Brain microvascular endothelial cell (primary cell): ENCODE results near the gene C14orf180.

Experiments used
- DNase-seq: peaks from one replicate; pipeline ENCODE4 v3.0.0-alpha.2; 2020
- H3K27ac ChIP-seq: fragments of 250-450 bp; sonication (Bioruptor Pico); 2 replicates; pipeline ENCODE4 v1.5.1; 2020; ENCODE audit warnings: mild to moderate bottlenecking, moderate library complexity
- H3K27me3 ChIP-seq: fragments of 250-450 bp; sonication (Bioruptor Pico); replicated peaks from 2 replicates; pipeline ENCODE4 v1.5.1; 2020; ENCODE audit warnings: mild to moderate bottlenecking
- H3K36me3 ChIP-seq: fragments of 250-450 bp; sonication (Bioruptor Pico); replicated peaks from 2 replicates; pipeline ENCODE4 v1.5.1; 2020; ENCODE audit warnings: mild to moderate bottlenecking
- H3K4me3 ChIP-seq: 2 replicates; pipeline ENCODE4 v1.5.1; 2011; ENCODE audit warnings: low read depth, mild to moderate bottlenecking, control low read depth, low read length, moderate library complexity
- CTCF ChIP-seq: IDR thresholded peaks from 2 replicates; pipeline ENCODE4 v1.5.1; 2011; ENCODE audit warnings: low read depth, mild to moderate bottlenecking, moderate library complexity, low read length, control low read depth, inconsistent platforms; ENCODE audit errors: missing control alignments
- in situ Hi-C: cut with HindIII; loops from 2 replicates; pipeline ENCODE4 v1.10.0; 2017; ENCODE audit warnings: low sequenced_read_pairs, low pct_ligation_motif_present

The C14orf180 gene

GRCh38 chr14:104582005-104582404 is 2.4 kb downstream of the C14orf180 start:
- no peaks in the 10 kb centered on the region for H3K27me3 ChIP-seq
- TF ChIP-seq CTCF, result no peak
- in situ Hi-C loops, result no loop called here
- H3K36me3 ChIP-seq, result no peaks in the 10 kb centered on the region
- H3K4me3 ChIP-seq, result no peak overlapping the region
- no peak overlapping the region for H3K27ac ChIP-seq
- DNase-seq, result no peak

- no peak for TF ChIP-seq CTCF
- in situ Hi-C loops, result no loop called here
- Histone ChIP-seq H3K27me3 (no peaks in the 10 kb centered on the region), H3K4me3 (no peak overlapping the region), H3K27ac (no peak overlapping the region), H3K36me3 (no peaks in the 10 kb centered on the region)
- no peak for DNase-seq
Observed at GRCh38 chr14:104582662-104583061, 3.1 kb downstream of the C14orf180 start.

GRCh38 chr14:104583424-104584306 is 4.1 kb downstream of the C14orf180 start:
- H3K4me3 ChIP-seq, result no peak overlapping the region
- no peak for DNase-seq
- no peaks in the 10 kb centered on the region for H3K27me3 ChIP-seq
- in situ Hi-C loops, result no loop called here
- H3K36me3 ChIP-seq, result no peaks in the 10 kb centered on the region
- TF ChIP-seq CTCF, result no peak
- no peak overlapping the region for H3K27ac ChIP-seq

GRCh38 chr14:104584557-104584956 is 5.0 kb downstream of the C14orf180 start:
- DNase-seq, result no peak
- Histone ChIP-seq H3K36me3 (no peaks in the 10 kb centered on the region), H3K27me3 (no peaks in the 10 kb centered on the region), H3K27ac (no peak overlapping the region), H3K4me3 (no peak overlapping the region)
- no peak for TF ChIP-seq CTCF
- in situ Hi-C loops, result no loop called here

- H3K27me3 ChIP-seq, result no peaks in the 10 kb centered on the region
- in situ Hi-C loops, result no loop called here
- TF ChIP-seq CTCF, result no peak
- DNase-seq, result no peak
- H3K4me3 ChIP-seq, result no peak overlapping the region
- H3K36me3 ChIP-seq, result no peaks in the 10 kb centered on the region
- H3K27ac ChIP-seq, result no peak overlapping the region
Observed at GRCh38 chr14:104585966-104586697, 6.6 kb downstream of the C14orf180 start.
